ENCODE results near the gene TNNC2. TPM values are rescaled to one million over a fixed set of nuclear protein-coding genes. Genes with fewer than 3 reads are reported as not detected.
"Not testable (repeated sequence)": the region's sequence is repeated elsewhere in the genome, so short reads cannot be mapped to it uniquely, and the experiment has no call there.

TNNC2 gene
- polyA plus RNA-seq, 5 donors = 0.29 to 321 (median 3.0) TPM

GRCh38 chr20:45850238-45850637, 23.1 kb upstream of the TNNC2 start:
- DNase-seq = no peak

GRCh38 chr20:45848969-45849582, 22.0 kb upstream of the TNNC2 start:
- no peak for DNase-seq

- DNase-seq = no peak
Observed at GRCh38 chr20:45848421-45848820, 21.3 kb upstream of the TNNC2 start.

- DNase-seq = no peak
Observed at GRCh38 chr20:45845452-45845851, 18.3 kb upstream of the TNNC2 start.

- DNase-seq = no peak
Observed at GRCh38 chr20:45843506-45843905, 16.4 kb upstream of the TNNC2 start.

GRCh38 chr20:45842169-45842812, 15.2 kb upstream of the TNNC2 start:
- no peak for DNase-seq

- no peak for DNase-seq
Observed at GRCh38 chr20:45841407-45842129, 14.5 kb upstream of the TNNC2 start.

GRCh38 chr20:45840700-45841198, 13.6 kb upstream of the TNNC2 start:
- DNase-seq = no peak

- no peak for DNase-seq
Observed at GRCh38 chr20:45836841-45837240, 9.7 kb upstream of the TNNC2 start.

- no peak for DNase-seq
Observed at GRCh38 chr20:45835825-45836224, 8.7 kb upstream of the TNNC2 start.

GRCh38 chr20:45835329-45835765, 8.2 kb upstream of the TNNC2 start:
- DNase-seq = no peak

GRCh38 chr20:45834797-45835161, 7.7 kb upstream of the TNNC2 start:
- DNase-seq = no peak

GRCh38 chr20:45833883-45834796, 7.0 kb upstream of the TNNC2 start:
- DNase-seq = peak; percentile 84 to 85

GRCh38 chr20:45833030-45833882, 6.1 kb upstream of the TNNC2 start, which contains the start of gene SNX21:
SNX21 (plus strand) TSS chr20:45833799; CDS start chr20:45833920, 121 bp downstream.
- peak; percentile 89 to 91 for DNase-seq

- no peak for DNase-seq
Observed at GRCh38 chr20:45832619-45833018, 5.5 kb upstream of the TNNC2 start.

GRCh38 chr20:45829673-45830106, 2.6 kb upstream of the TNNC2 start:
- not testable (repeated sequence) for DNase-seq

GRCh38 chr20:45828589-45828988, 1.5 kb upstream of the TNNC2 start:
- no peak for DNase-seq

- no peak for DNase-seq
Observed at GRCh38 chr20:45827712-45828111, 600 bp upstream of the TNNC2 start.

GRCh38 chr20:45826381-45827019, 612 bp downstream of the TNNC2 start:
- peak in 1 of 2 donors; percentile 34 for DNase-seq

All from right lung (tissue), 5 donors.